Measurements from ENCODE around the gene ANKRD13A. TPM values are rescaled to one million over a fixed set of nuclear protein-coding genes. Genes with fewer than 3 reads are reported as not detected.
"Not testable (repeated sequence)": the region's sequence is repeated elsewhere in the genome, so short reads cannot be mapped to it uniquely, and the experiment has no call there.

ANKRD13A gene
- total and polyA plus RNA-seq, 4 donors: 16.5 to 61.9 (median 37.3) TPM

GRCh38 chr12:110055375-110056352 is 56.4 kb downstream of the ANKRD13A start:
- intact Hi-C loops (cut with DNase I); H3K27me3 ChIP-seq (ENCODE audit: control insufficient read depth in 1 of 2, insufficient read depth in 2 of 2, low read length in 1 of 2); DNase-seq; ATAC-seq (ENCODE audit: low FRiP score); H3K4me3 ChIP-seq (ENCODE audit: low read length in 2 of 2); H3K4me1 ChIP-seq (ENCODE audit: control insufficient read depth in 1 of 2, insufficient read depth in 2 of 2, low read length in 2 of 2); H3K9me3 ChIP-seq (ENCODE audit: control insufficient read depth, low read length); H3K27ac ChIP-seq (ENCODE audit: low read depth in 1 of 2, low read length in 2 of 2); H3K36me3 ChIP-seq (ENCODE audit: control insufficient read depth in 1 of 2, insufficient read depth in 2 of 2, low read length in 1 of 2): not testable (repeated sequence)
- WGBS, 2 donors: 66 to 70% methylated on average over 11 of the region's 11 CpGs

- H3K36me3 ChIP-seq (ENCODE audit: control insufficient read depth in 1 of 2, insufficient read depth in 2 of 2, low read length in 1 of 2); ATAC-seq (ENCODE audit: low FRiP score); DNase-seq; H3K9me3 ChIP-seq (ENCODE audit: control insufficient read depth, low read length); intact Hi-C loops (cut with DNase I); H3K27ac ChIP-seq (ENCODE audit: low read depth in 1 of 2, low read length in 2 of 2); H3K4me3 ChIP-seq (ENCODE audit: low read length in 2 of 2); H3K4me1 ChIP-seq (ENCODE audit: control insufficient read depth in 1 of 2, insufficient read depth in 2 of 2, low read length in 2 of 2); H3K27me3 ChIP-seq (ENCODE audit: control insufficient read depth in 1 of 2, insufficient read depth in 2 of 2, low read length in 1 of 2): not testable (repeated sequence)
- 79 to 84% methylated on average over 3 of the region's 3 CpGs for WGBS, 2 donors
Observed at GRCh38 chr12:110056643-110057042, 57.4 kb downstream of the ANKRD13A start.

- Histone ChIP-seq H3K4me3 (ENCODE audit: low read length in 2 of 2) (no peak overlapping the region), H3K27me3 (ENCODE audit: control insufficient read depth in 1 of 2, insufficient read depth in 2 of 2, low read length in 1 of 2) (no peaks in the 10 kb centered on the region), H3K4me1 (ENCODE audit: control insufficient read depth in 1 of 2, insufficient read depth in 2 of 2, low read length in 2 of 2) (no peaks in the 10 kb centered on the region), H3K36me3 (ENCODE audit: control insufficient read depth in 1 of 2, insufficient read depth in 2 of 2, low read length in 1 of 2) (no peaks in the 10 kb centered on the region), H3K27ac (ENCODE audit: low read depth in 1 of 2, low read length in 2 of 2) (no peak overlapping the region), H3K9me3 (ENCODE audit: control insufficient read depth, low read length) (no peaks in the 10 kb centered on the region)
- DNase-seq (no peak), ATAC-seq (ENCODE audit: low FRiP score) (no peak)
- intact Hi-C loops (cut with DNase I): no loop called here
- WGBS, 2 donors: 88 to 90% methylated on average over 9 of the region's 9 CpGs
Observed at GRCh38 chr12:110058875-110059615, 59.8 kb downstream of the ANKRD13A start.

- no peak overlapping the region for H3K4me3 ChIP-seq (ENCODE audit: low read length in 2 of 2)
- no peak overlapping the region for H3K27ac ChIP-seq (ENCODE audit: low read depth in 1 of 2, low read length in 2 of 2)
- no peaks in the 10 kb centered on the region for H3K27me3 ChIP-seq (ENCODE audit: control insufficient read depth in 1 of 2, insufficient read depth in 2 of 2, low read length in 1 of 2)
- intact Hi-C loops (cut with DNase I): no loop called here
- no peaks in the 10 kb centered on the region for H3K9me3 ChIP-seq (ENCODE audit: control insufficient read depth, low read length)
- H3K4me1 ChIP-seq (ENCODE audit: control insufficient read depth in 1 of 2, insufficient read depth in 2 of 2, low read length in 2 of 2): no peaks in the 10 kb centered on the region
- ATAC-seq (ENCODE audit: low FRiP score) (no peak), DNase-seq (no peak)
- no peaks in the 10 kb centered on the region for H3K36me3 ChIP-seq (ENCODE audit: control insufficient read depth in 1 of 2, insufficient read depth in 2 of 2, low read length in 1 of 2)
- WGBS, 2 donors: 73 to 82% methylated on average over 2 of the region's 2 CpGs
Observed at GRCh38 chr12:110059651-110060000, 60.4 kb downstream of the ANKRD13A start.

- ATAC-seq (ENCODE audit: low FRiP score) (no peak), DNase-seq (no peak)
- Histone ChIP-seq H3K27ac (ENCODE audit: low read depth in 1 of 2, low read length in 2 of 2) (no peak overlapping the region), H3K4me1 (ENCODE audit: control insufficient read depth in 1 of 2, insufficient read depth in 2 of 2, low read length in 2 of 2) (no peaks in the 10 kb centered on the region), H3K36me3 (ENCODE audit: control insufficient read depth in 1 of 2, insufficient read depth in 2 of 2, low read length in 1 of 2) (no peaks in the 10 kb centered on the region), H3K9me3 (ENCODE audit: control insufficient read depth, low read length) (no peaks in the 10 kb centered on the region), H3K27me3 (ENCODE audit: control insufficient read depth in 1 of 2, insufficient read depth in 2 of 2, low read length in 1 of 2) (no peaks in the 10 kb centered on the region), H3K4me3 (ENCODE audit: low read length in 2 of 2) (no peak overlapping the region)
- 93% methylated on average over 2 of the region's 2 CpGs for WGBS, 2 donors
- intact Hi-C loops (cut with DNase I): no loop called here
Observed at GRCh38 chr12:110062241-110062640, 63.0 kb downstream of the ANKRD13A start.

GRCh38 chr12:110065540-110065939 is 66.3 kb downstream of the ANKRD13A start:
- no peaks in the 10 kb centered on the region for H3K36me3 ChIP-seq (ENCODE audit: control insufficient read depth in 1 of 2, insufficient read depth in 2 of 2, low read length in 1 of 2)
- intact Hi-C loops (cut with DNase I): no loop called here
- H3K27me3 ChIP-seq (ENCODE audit: control insufficient read depth in 1 of 2, insufficient read depth in 2 of 2, low read length in 1 of 2): no peaks in the 10 kb centered on the region
- H3K9me3 ChIP-seq (ENCODE audit: control insufficient read depth, low read length): no peaks in the 10 kb centered on the region
- H3K4me1 ChIP-seq (ENCODE audit: control insufficient read depth in 1 of 2, insufficient read depth in 2 of 2, low read length in 2 of 2): no peaks in the 10 kb centered on the region
- DNase-seq: no peak
- no peak overlapping the region for H3K27ac ChIP-seq (ENCODE audit: low read depth in 1 of 2, low read length in 2 of 2)
- 85 to 89% methylated on average over 2 of the region's 2 CpGs for WGBS, 2 donors
- no peak overlapping the region for H3K4me3 ChIP-seq (ENCODE audit: low read length in 2 of 2)
- ATAC-seq (ENCODE audit: low FRiP score): no peak

GRCh38 chr12:110067531-110067930 is 68.3 kb downstream of the ANKRD13A start:
- WGBS, 2 donors: 88 to 92% methylated on average over 7 of the region's 7 CpGs
- DNase-seq (no peak), ATAC-seq (ENCODE audit: low FRiP score) (no peak)
- intact Hi-C loops (cut with DNase I): no loop called here
- no peaks in the 10 kb centered on the region for H3K27me3 ChIP-seq (ENCODE audit: control insufficient read depth in 1 of 2, insufficient read depth in 2 of 2, low read length in 1 of 2)
- no peaks in the 10 kb centered on the region for H3K4me1 ChIP-seq (ENCODE audit: control insufficient read depth in 1 of 2, insufficient read depth in 2 of 2, low read length in 2 of 2)
- H3K36me3 ChIP-seq (ENCODE audit: control insufficient read depth in 1 of 2, insufficient read depth in 2 of 2, low read length in 1 of 2): no peaks in the 10 kb centered on the region
- H3K9me3 ChIP-seq (ENCODE audit: control insufficient read depth, low read length): no peaks in the 10 kb centered on the region
- H3K4me3 ChIP-seq (ENCODE audit: low read length in 2 of 2): no peak overlapping the region
- no peak overlapping the region for H3K27ac ChIP-seq (ENCODE audit: low read depth in 1 of 2, low read length in 2 of 2)

GRCh38 chr12:110068115-110068514 is 68.9 kb downstream of the ANKRD13A start:
- H3K27me3 ChIP-seq (ENCODE audit: control insufficient read depth in 1 of 2, insufficient read depth in 2 of 2, low read length in 1 of 2); H3K36me3 ChIP-seq (ENCODE audit: control insufficient read depth in 1 of 2, insufficient read depth in 2 of 2, low read length in 1 of 2); ATAC-seq (ENCODE audit: low FRiP score); H3K9me3 ChIP-seq (ENCODE audit: control insufficient read depth, low read length); DNase-seq; H3K4me3 ChIP-seq (ENCODE audit: low read length in 2 of 2); intact Hi-C loops (cut with DNase I); H3K4me1 ChIP-seq (ENCODE audit: control insufficient read depth in 1 of 2, insufficient read depth in 2 of 2, low read length in 2 of 2); H3K27ac ChIP-seq (ENCODE audit: low read depth in 1 of 2, low read length in 2 of 2): not testable (repeated sequence)
- WGBS, 2 donors: 87 to 92% methylated on average over 9 of the region's 9 CpGs
